GDM1 (cell line): ENCODE data around the gene C11orf68.
"Not testable (repeated sequence)": the region's sequence is repeated elsewhere in the genome, so short reads cannot be mapped to it uniquely, and the experiment has no call there.

Source experiments
- DNase-seq: peaks from one replicate; lab custom pipeline; 2025; lab: John Stamatoyannopoulos, UW

Gene C11orf68

DNA sequence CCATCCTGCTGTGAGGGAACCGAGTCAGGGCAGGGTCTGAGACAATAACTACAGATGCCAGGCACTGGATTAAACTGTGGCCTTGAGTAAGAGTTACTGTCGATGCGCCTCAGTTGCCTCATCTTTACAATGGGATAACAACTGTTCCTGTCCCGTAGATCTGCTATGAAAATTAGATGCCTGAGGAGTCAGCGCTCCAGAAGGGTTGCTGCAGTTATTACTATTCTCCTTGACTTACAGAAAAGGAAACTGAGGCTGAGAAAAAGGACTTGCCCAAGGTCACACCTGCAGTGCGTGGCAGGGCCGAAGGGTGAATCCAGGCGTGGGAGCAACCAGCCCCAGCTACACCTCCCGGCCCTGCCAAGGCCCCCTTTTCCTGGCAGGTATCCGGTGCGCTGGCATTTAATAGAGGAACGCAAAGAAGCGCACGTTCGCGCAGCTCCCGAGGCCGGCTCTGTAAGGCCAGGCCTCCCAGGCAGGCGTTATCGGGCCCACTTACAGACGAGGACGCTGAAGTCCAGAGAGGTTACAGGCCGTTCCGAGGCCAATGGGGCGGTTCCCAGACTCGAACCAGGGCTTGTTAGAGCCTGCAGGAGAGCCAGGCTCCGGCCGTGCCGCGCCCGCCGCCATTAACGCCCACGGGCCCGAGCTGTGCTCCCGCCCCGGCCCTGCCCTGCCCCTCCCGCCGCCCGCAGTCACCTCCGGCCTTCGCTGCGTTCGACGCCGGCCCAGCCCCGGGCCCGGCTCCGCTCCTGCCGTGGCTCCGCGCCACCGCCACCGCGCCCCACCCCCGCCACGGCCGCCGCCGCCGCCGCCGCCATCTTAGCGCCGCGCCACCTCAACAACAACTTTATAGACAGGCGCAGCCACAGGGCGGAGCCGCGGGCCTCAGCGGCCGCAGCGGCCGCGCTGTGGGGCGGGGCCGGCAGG is at the start of gene C11orf68:
C11orf68 (minus strand) TSS at position 852 of the 930 bp plus-strand sequence; CDS start at position 821, 31 bp downstream.
- DNase-seq: no peak

DNA sequence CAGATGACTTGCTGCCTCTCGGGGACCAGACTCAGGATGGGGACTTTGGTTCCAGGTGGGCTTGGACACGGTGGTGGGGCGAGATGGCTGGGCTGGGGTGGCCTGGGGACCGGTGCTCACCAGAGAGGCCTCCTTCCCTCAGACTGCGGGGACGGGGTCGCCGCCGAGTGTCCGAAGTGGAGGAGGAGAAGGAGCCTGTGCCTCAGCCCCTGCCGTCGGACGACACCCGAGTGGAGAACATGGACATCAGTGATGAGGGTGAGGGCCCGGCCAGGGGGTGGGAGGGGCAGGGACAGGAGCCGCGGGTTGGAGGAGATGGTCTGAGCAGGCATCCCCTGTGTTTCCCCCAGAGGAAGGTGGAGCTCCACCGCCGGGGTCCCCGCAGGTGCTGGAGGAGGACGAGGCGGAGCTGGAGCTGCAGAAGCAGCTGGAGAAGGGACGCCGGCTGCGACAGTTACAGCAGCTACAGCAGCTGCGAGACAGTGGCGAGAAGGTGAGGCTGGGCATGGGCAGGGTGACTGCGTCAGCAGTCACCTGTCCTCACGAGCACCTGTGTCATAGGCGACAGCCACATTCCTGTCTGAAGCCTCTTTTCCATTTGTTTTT is 48.6 kb upstream of the C11orf68 start:
- no peak for DNase-seq

- DNase-seq: no peak
Observed at GRCh38 chr11:65965986-65966762, 47.3 kb upstream of the C11orf68 start.

GRCh38 chr11:65964906-65965305 is 46.0 kb upstream of the C11orf68 start:
- DNase-seq: no peak

DNA sequence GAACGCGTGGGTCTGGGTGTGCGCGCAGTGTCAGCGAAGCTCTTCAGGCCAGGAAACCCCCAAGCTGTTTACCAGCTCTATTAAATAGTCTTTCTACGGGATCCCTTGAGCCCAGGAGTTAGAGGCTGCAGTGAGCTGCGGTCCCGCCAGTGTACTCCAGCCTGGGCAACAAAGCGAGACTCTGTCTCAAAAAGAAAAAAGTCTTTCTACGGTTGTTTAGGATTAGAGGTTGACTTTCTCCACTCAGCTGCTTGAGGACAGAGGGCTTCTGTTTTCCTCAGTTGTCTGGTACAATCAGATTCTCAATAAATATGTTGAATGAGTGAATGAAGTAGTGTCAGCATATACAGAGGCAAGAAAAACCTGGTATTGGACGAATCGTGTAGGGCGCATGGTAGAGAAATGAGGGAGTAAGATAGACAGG is 43.3 kb upstream of the C11orf68 start:
- DNase-seq: no peak

GRCh38 chr11:65961267-65962140 is 42.6 kb upstream of the C11orf68 start, which contains the start of gene SART1:
Gene SART1, plus strand, starts transcription at chr11:65961734. Its CDS starts 47 bp downstream, at chr11:65961781.
- peak; percentile 99 for DNase-seq

- no peak for DNase-seq
Observed at GRCh38 chr11:65960824-65961266, 42.0 kb upstream of the C11orf68 start.

DNA sequence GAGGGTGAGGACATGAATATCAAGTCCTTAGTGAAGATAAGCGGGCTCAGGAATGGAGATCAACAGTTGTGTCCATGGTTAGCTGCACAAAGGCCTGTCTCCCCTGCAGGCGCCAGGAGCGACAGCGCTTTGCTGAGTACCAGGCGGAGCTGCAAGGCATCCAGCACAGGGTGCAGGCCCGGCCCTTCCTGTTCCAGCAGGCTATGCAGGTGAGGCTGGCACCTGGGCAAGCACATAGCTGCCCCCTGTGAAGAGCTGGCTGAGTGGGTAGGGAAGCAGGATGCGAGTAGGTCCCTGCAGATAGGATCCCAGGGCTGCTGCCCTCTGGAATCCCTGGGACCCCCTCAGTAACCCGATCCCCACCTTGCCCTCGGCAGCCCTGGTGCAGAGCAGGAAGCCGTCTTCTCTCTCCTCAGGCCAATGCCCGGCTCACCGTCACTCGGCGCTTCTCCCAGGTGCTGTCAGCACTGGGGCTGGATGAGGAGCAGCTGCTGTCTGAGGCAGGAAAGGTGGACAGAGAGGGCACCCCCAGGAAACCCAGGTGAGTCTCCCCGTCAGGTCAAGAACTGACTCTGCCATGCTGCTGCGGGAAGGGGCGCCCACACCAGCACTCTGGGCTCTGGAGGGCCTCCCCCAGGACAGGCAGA is 40.0 kb upstream of the C11orf68 start:
- DNase-seq: no peak

DNA sequence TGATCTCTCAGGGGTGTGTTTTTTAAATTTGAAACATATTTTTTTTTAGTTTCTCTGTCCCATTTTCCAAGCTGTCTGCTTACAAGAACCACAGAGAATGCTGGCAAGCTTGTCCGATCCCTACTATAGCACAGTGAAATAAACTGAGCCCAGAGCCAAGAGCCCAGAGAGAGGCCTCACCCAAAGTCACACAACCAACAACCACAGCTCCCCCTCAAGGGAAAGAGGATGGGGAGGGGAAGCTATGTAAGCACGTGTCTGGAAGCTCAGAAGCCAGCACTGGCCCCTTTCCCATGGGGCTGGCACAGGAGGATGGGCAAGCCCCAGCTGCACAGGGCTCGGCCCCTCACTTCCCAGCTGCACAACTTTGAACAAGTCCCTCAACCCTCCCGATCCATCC is 39.4 kb upstream of the C11orf68 start:
- peak; percentile 23 for DNase-seq

DNA sequence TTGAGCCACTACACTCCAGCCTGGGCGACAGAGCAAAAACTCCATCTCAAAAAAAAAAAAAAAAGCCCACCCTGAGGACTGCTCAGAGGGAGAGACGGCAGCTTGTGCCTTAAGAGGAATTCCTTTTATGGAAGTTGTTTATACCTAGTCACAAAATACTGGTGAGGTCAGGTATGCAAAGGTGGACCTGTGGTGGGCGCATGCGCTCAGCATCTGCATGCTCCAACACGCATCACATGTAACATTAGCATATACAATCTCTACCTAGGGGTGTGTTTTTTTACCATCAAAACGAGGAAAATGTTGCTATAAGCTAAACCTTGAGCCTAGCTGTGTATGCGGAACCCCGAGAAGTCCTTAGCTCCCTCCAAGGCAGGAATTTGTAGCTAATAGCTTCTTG is 35.9 kb upstream of the C11orf68 start:
- no peak for DNase-seq

GRCh38 chr11:65953471-65953870 is 34.6 kb upstream of the C11orf68 start:
- no peak for DNase-seq

DNA sequence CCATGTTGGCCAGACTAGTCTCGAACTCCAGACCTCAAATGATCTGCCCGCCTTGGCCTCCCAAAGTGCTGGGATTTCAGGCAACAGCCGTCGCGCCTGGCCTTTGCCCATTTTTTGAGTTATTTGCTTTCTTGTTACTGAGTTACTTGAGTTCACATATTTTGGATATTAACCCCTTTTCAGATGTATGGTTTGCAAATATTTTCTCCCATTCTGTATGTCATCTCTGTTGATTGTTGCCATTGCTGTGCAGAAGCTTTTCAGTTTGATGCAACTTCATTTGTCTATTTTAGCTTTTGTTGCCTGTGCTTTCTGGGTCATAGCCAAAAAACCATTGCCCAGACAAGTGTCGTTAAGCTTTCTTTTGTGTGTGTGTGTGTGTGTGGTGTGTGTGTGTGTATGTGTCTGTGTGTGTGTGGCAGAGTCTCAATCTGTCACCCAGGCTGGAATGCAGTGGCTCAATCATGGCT is 33.2 kb upstream of the C11orf68 start:
- DNase-seq: no peak

- not testable (repeated sequence) for DNase-seq
Observed at GRCh38 chr11:65951641-65952040, 32.8 kb upstream of the C11orf68 start.

GRCh38 chr11:65950711-65951110 is 31.8 kb upstream of the C11orf68 start:
- DNase-seq: not testable (repeated sequence)

DNA sequence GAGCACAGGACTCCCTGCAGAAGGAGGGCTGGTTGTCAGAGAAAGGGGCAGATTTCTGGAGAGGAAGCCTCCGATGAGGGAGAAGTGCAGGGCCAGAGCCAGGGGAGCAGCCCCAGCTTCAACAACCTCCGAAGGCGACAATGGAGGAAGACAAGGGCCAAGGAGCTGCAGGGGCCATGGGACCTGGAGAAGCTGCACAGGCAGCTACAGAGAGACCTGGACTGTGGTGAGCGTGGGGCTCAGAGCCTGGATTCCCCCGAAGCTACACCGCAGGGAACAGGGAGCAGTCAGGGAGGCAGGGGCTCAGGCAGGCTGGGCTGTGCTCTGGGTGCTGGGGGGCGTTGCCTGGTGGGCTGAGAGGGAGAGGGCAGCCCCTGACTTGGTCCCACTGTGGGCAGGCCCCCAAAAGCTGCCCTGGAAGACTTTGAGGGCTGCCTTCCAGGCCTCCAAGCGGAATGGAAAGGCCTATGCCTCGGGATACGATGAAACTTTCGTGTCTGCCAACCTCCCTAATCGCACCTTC is 28.8 kb upstream of the C11orf68 start:
- no peak for DNase-seq

DNA sequence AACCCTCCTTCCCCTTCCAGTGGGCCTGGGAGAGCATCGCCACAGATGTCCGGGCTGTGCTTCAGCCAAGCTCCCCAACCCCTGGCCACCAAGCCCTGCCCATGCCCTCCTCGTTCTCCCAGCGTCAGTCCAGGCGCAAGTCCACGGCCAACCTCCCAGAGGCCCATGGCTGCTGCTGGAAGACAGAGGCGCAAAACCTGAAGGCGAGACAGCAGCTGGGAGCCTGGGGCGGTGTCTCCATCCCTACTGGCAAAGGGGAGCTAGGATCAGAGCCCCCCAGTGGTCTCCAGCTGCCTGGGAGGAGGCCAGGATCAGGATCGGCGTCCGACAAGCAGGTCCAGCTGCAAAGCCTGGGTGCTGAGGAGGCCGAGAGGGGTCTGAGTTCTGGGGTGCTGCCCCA is 28.3 kb upstream of the C11orf68 start:
- no peak for DNase-seq

- no peak for DNase-seq
Observed at GRCh38 chr11:65946655-65947054, 27.8 kb upstream of the C11orf68 start.

DNA sequence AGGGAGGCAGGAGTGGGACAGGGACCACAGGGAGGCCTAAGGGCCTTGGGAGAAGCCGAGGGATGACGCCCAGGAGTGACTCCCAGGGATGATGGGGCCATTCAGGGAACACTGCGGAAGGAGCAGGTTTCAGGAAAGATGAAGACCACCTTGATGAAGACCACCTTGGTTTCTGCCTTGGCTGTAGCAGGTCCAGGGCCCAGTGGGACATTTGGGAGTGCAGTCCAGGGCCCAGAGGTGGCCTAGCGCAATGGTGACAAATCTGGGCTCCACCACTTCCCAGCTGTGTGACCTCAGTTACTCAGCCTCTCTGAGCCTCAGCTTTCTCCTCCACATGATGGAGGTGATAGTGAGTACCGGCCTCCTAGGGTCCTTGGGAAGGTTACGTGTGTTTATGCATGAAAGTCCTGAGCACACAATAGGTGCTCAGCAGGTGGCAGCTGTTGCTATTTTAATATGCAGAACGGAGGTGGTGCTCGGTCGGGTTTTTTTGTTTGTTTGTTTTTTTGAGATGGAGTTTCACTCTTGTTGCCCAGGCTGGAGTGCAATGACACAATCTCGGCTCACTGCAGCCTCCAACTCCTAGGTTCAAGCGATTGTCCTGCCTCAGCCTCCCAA is 27.2 kb upstream of the C11orf68 start:
- no peak for DNase-seq

GRCh38 chr11:65945430-65945911 is 26.6 kb upstream of the C11orf68 start, which contains the start of gene TSGA10IP:
Gene TSGA10IP, plus strand, starts transcription at chr11:65945480. Its CDS starts 196 bp downstream, at chr11:65945676.
- DNase-seq: no peak

- DNase-seq: no peak
Observed at GRCh38 chr11:65944767-65945166, 25.9 kb upstream of the C11orf68 start.
